ENCODE data around the gene PPP2R5C.
A peak's percentile ranks its signal among the peaks of the same experiment; 100 is the strongest.
"Not testable (repeated sequence)": the region's sequence is repeated elsewhere in the genome, so short reads cannot be mapped to it uniquely, and the experiment has no call there.

Gene PPP2R5C

DNA sequence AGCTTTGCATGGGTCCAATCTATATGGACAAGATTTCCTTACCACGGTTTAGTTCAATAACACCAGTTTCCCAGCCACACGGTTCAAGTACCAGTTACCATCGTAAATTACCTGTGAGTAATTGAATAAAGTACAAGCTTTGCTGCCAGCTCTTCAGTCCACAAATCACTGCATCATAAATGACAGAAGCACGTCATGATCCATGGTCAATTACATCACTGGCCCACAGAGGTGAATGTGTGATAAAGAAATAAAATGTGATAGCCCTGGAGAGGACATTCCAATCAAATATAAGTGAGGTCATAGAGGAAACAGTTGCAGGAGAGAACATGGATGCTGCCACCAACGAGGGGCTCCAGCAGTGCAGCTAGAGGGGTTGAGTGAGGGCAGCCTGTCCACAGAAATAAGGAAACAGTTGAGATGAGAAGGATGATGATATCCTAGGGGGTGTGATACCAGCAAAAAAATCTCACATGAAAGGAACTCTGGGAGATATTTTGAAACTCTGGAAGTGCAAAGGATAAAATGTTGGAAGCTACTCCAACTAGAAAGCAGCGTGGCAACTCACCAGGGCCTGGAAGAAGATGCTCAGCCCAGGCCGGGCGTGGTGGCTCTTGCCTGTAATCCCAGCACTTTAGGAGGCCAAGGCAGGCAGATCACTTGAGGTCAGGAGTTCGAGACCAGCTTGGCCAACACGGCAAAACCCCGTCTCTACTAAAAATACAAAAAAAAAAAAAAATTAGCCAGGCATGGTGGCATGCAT lies 197.1 kb downstream of the PPP2R5C start:
- DNase-seq, result no peak

DNA sequence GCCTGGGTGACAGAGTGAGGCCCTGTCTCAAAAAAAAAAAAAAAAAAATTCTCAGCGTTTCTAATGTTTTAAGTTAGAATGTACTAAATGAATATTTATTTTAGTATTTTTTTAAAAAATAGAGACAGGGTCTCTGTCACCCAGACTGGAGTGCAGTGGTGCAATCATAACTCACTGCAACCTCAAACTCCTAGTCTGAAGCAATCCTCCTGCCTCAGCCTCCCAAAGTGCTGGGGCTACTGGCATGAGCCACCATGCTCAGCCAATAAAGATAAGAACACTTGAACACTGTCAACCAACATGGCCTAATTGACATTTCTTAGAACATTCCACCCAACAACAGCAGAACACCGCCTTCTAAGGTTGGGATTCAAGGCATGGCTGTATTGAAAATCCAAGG lies 197.8 kb downstream of the PPP2R5C start:
- DNase-seq, result no peak

DNA sequence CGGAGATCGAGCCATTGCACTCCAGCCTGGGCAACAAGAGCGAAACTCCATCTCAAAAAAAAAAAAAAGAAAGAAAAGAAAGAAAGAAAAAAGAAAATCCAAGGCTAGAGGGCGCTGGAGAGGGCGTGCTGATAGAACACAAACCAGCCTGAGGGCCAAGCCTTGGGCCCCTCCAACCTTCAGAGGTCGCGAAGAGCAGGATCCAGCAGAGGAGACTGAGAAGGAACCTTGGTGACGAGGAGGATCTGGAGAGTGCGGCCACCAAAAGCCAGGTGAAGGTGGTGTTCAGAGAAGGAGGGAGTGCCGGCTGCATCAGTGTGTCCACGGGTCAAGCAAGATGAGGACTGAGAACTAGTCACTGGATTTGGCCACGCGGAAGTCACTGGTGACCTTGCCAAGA lies 198.7 kb downstream of the PPP2R5C start:
- DNase-seq, result no peak

DNA sequence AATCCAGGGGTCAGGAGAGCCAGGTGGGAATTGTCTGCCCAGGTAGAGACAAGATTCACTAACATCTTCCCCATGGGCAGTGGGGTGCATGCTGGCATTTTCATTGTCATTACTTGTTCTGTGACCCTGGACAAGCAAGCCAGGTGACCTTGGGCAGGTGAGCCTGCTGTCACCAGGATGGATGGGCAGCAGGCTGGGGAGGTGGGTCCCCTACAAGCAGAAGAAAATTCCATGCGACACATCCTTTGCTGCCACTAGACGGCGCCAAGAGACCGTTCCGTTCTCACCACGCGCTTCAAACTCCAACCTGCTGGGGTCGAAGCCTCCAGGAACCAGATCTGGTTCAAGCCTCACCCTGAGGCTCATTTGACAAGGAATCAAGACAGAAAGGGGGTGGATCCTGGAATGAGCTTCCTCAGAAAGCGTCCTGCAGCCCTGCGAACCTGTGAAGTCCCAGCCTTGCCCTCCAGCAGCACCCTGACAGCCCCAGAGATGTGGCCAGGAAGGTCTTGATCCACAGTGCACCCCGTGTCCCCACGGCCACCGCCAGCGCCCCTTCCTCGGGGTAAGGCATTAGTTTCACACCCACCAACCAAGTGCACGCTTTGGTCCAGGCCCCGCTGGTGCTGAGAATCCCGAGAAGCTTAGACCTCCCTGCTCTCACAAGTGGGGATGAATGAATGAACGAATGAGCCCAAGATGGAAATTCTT lies 199.7 kb downstream of the PPP2R5C start:
- DNase-seq, result peak; percentile 64

DNA sequence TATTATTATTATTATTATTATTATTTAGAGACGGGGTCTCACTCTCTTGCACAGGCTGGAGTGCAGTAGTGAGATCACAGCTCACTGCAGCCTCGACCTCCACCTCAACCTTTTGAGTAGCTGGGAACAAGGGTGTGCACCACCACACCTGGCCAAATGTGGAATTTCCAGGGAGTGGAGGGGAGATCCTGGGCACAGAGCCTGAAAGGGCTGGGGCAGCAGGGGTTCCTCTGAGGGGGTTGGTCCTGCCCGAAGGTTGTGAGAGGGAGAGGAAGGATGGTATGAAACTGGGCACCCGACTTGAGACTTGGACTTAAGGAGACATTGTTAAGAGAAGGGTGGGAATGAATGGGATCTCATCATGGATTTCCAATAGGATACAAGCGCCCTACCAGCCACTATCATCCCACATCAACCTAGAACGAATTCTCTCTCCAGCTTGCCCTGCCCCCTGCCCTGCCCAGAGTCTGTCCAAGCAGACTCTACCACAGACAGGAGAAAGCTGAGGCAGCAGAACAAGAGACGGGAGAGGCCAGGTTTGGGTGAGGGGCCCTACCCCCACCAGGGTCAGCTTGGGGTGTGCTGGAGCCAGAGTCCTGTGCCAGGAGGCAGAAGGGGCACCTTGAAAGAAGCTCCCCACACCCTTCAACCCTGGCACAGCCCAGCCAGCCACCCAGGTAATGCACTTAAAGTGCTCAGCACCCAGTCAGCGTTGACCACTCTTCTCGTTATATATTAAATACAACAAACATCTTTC lies 200.4 kb downstream of the PPP2R5C start:
- no peak for DNase-seq

DNA sequence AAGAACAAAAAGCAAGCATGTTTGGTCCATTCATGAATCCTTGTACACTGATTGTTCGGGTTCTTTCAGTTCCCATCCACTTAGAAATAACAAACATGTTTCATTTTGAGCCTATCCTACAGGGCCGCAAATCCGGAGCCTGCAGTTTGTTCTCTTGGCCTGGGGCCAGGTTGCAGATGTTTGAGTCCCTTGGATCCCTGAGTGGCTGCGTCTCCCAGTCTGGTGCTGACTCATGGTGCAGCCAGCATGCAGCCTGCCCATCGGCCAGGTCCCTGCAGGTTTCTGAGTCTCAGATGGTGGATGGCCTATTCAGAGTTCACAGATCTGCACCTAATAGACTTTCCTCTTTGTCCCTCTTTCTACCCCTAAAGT lies 201.0 kb downstream of the PPP2R5C start:
- DNase-seq, result no peak

DNA sequence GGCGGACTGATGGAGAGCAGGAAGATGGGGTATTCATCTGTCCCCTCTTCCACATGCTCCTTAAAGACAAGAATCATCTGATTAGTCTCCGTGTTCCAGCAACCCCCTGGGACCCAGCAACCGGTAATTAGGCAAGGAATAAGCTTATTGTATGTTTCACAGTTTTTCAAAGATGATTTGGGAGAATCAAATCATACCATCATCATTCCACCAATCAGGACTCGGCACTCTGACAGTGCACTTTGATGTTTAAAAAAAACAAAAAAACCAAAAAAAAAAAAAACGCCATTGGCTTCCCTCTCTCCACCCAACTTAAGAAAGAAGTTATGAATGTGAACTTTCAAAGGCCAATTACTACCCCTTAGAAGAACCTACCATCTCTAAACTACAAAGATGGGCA lies 201.5 kb downstream of the PPP2R5C start:
- no peak for DNase-seq

DNA sequence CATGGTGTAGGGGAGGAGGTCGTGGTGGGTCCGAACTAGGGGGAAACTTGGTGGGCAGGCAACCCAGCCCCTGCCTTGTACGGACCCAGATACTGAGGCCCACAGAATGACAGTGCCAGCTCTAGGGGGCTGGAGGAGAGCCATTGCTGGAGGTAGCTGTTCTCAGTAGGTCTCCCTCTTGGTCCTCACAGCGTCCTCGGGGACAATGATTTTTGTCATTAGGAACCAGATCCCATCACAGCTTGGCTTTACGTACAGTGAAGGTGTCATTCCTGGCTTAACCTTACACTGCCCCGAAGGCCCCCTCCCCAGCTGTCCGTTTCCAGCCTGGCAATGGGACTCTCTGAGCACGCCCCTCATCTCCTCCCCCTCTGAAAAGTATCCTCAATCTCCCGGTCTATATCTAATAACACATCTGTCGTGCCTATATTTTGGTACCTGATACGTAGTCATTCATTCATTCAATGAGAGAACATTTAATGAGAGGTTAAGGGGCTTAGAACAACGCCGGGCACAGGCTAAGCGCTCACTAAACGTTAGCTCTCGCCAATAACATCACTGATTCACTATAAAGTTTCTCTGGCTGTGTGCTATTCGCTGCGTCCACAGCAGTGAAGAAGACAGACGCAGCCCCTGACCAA lies 202.3 kb downstream of the PPP2R5C start:
- no peak for DNase-seq

DNA sequence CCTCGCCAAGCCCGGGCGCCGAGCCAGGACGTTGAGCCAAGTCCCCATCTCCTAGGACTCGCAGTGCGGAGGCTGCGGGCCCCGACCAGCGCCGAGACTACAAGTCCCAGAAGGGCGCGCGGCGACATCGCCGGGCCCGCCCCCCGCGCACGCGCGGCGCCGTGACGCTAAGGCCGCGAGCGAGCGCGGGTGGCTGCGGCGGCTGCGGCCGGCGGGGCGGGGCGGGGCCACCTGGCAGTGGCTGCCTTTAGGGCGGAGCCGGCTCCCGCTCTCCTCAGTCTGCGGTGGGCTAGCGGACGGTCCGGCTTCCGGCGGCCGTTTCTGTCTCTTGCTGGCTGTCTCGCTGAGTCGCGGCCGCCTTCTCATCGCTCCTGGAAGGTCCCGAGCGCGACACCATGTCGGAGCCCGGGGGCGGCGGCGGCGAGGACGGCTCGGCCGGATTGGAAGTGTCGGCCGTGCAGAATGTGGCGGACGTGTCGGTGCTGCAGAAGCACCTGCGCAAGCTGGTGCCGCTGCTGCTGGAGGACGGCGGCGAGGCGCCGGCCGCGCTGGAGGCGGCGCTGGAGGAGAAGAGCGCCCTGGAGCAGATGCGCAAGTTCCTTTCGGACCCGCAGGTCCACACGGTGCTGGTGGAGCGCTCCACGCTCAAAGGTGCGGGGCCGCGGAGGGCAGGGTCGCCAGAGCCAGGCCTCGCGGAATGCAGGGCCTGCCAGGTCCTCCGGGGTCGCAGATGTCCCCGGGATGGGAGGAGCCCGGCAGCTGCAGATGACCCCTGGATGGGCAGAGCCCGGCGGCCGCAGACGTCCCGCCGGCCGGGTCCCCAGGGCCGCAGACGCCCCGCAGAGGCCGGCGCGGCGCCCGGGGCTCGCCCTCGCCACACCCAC lies 203.0 kb downstream of the PPP2R5C start, which contains the start of gene DYNC1H1:
DYNC1H1 (plus strand) TSS at position 277 of the 884 bp plus-strand sequence; CDS start at position 396, 119 bp downstream.
- peak; percentile 88 for DNase-seq

DNA sequence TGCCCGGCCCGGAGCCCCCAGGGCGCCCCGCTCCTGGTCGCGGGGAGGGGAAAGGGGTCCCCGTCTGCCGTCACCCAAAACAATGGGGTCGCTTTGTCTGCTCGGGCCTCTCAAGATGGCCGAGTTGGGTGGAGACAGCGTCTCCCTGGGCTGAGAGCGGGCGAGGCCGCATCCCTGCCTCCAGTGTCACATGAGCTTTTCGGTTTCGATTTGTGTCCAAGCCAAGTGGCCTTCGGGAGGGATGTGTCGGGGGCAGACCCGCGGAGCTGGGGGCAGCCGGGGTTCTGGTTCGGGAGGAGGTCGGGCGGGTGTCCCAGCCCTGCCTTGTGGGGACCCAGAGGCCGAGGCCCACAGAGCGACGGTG lies 203.7 kb downstream of the PPP2R5C start:
- peak; percentile 30 for DNase-seq

DNA sequence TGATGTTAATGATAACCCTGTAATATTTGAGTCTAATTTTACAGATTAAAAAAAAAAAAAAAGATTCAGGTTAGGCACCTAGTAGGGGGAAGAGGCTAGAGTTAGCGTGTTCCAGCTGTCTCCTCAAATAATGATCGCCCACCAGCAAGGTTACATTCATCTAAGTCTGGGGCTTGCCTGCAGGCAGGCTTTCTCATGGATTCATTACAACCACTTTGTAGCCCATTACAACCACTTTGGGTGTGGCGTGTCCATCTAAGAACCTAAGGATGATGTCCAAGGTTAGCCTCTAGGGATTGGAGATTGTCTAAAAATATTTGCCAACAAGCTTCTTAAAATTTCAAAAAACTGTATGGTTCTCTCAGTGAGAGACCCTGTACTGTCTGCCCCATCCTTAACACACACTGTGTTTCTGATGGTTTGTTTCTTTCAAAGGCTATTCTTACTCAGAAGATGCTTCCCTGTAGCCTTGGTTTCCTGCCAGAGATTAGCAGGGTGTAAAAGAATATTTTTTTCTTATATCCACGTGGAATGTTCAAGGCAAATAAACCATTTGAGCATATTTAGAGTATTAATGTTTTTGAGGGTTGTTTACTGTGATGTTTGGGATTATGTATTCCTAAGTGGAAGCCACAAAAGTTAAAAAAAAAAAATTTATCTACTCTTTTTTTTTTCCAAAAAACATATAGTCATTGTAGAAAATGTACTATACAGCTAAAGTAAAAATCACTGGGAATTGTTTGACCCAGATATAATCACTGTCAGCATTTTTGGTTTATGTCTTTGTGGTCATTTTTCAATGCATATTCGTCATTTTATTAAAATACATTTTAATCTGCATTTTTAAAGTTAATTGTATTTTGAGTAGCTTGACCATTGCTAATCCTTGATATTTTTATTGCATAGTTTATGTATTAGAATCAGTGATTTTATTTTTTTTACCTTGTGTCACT lies 204.5 kb downstream of the PPP2R5C start:
- DNase-seq, result no peak

DNA sequence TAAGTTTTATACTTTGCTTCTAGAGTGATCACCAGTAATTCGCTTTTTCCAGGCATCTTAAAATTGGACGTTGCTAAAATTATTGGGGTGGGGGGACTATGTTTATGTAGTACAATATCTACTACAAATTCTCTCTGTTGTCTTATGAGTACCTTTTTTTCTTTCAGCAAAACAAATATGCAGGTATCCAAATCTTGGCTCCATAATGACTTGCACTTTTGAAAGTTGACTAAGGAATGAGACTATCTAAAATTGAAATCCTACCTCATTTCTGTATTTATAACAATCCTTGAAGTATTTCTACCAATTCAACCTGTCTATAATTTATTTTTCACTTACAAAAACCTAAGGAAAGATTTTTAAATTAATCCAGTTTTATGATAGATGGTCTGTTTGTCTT lies 205.2 kb downstream of the PPP2R5C start:
- no peak for DNase-seq

DNA sequence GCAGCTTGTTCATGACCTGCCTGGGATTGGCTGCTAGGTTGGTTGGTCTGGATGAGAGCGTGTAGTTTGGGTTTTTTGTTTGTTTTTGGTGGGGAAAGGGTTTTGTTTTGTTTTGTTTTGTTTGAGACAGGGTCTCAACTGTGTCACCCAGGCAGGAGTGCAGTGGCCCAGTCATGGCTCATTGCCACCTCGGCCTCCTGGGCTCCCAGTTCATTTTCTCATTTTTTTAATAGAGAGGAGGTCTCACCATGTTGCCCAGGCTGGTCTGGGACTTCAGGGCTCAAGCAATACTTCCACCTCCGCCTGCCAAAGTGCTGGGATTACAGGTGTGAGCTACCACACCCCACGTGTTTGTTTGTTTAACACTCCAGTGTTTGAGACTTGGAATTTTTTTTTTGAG lies 206.7 kb downstream of the PPP2R5C start:
- no peak for DNase-seq

DNA sequence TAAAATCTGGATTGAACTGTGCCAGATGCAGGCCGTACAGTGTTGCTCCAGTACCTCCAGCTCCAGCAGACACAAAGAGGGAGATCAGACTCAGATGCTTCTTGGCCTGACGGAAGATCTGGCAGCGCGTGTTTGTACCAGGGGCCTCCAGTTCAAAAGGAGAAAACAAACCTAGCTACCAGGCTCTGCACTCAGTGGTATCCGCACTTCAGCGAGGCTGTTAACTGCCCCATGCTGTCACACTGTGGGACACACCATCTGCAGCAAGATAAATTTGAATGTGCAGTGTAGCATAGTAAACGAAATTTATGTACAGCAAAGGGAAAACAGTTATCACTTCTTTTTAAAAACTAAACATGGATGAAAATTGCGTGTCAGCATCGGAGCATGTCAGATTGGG lies 208.0 kb downstream of the PPP2R5C start:
- DNase-seq, result no peak

DNA sequence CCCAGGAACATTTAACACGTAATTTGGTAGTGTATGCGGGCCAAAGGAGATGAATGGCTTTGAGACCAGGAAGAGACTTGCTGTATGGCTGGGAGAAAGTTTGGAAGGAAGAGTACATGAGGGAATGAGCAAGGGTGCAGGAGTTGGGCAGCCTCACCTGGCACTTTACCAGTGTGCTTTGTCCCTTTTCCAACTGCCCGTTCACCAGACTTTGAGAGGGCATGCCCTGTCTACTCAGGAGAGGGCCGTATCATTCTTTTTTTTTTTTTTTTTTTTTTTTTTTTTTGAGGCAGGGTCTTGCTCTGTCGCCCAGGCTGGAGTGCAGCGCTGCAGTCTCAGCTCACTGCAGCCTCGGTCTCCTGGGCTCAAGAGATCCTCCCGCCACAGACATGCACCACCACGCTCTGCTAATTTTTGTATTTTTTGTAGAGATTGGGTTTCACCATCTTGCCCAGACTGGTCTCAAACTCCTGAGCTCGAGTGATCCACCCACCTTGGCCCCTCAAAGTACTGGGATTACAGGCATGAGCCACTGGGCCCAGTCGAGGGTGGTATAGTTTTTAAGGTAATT lies 209.4 kb downstream of the PPP2R5C start:
- DNase-seq, result no peak

DNA sequence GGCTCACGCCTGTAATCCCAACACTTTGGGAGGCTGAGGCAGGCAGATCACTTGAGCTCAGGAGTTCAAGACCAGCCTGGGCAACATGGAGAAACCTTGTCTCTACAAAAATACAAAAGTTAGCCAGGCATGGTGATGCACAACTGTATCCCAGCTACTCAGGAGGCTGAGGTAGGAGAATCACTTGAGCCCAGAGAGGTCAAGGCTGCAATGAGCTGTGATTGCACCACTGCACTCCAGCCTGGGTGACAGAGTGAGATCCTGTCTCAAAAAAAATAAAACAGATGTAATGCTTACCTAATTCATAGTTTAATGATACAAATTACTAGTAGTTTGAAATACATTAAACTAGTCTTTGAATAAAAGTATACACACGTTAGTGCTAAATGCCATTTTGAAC lies 209.9 kb downstream of the PPP2R5C start:
- DNase-seq, result not testable (repeated sequence)

DNA sequence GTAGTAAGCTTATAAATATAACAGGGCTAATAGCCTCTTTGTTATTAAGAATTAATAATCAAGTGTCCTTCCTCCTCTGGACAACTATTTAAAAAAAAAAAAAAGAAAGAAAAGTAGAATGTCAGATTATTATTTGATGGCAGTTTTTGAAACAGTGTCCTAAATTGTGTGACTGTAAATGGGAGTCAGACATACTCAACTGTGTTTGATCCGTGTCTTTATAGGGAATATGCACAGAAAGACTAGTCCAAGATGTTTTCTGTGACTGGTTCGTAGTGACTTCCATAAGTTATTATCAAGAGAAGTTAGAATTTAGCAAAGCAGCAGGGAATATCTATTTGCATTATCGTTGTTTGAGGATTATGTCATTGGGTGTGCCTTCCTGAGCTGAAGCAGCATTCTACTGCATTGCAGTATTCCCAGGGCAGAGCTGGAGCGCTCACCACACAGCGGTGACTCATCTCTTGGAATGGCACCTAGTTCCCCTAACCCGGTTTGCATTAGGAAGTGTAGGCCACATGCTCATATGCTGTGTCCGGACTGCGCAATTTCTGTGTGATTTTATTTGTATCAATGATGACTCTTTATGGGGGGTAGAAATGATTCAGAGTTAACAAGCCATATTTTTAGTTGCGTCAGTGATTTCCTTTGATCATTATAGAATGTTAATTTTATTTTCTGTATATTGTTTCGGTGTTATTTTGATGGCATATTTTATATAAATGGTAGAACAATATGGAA lies 210.8 kb downstream of the PPP2R5C start:
- DNase-seq, result peak; percentile 15

DNA sequence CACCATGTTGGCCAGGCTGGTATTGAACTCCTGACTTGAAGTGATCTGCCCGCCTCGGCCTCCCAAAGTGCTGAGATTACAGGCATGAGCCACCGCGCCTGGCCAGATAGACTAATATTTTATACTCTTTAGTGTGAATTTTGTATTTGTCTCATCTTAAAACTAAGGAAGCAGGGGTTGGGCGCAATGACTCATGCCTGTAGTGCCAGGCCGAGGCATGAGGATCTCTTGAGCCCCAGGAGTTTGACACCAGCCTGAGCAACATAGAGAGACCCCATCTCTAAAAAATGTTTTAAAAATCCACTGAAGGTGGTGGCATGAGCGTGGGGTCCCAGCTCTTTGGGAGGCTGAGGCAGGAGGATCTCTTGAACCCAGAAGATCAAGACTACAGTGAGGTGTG lies 211.8 kb downstream of the PPP2R5C start:
- DNase-seq, result no peak

DNA sequence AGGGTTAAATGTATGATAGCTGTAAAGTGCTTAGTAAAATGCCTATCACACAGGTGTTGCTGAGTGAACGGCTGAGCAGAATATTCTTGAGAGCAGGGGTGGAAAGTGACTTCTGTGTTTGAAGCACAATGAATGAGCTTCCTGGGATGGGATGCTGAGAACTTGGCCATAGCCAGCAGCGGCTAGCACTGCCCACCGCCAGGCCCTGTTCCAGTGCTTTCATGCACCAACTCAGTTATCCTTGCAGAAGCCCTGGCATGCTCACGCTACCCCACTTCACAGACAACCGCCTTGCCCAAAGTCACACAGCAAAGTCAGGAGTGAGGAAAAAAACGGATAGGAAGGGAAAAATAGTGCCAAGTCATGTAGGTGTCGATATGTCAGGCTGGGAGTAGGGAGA lies 213.7 kb downstream of the PPP2R5C start:
- no peak for DNase-seq
